WTC11 (cell line): ENCODE data around the gene SEMA5B. TPM values are rescaled to one million over a fixed set of nuclear protein-coding genes. Genes with fewer than 3 reads are reported as not detected.
A peak's percentile ranks its signal among the peaks of the same experiment; 100 is the strongest.

ENCODE experiments used
- ATAC-seq: fragments of 200-7000 bp; cut with Tn5 transposase; 2 replicates; pipeline ENCODE4 v1.10.0; 2021; ENCODE audit warnings: mild to moderate bottlenecking, moderate library complexity
- CTCF ChIA-PET: fragments of 300-600 bp; sonication (Branson Sonifier 250); formaldehyde crosslinking; loops from one replicate; lab custom pipeline; 2021; ENCODE audit warnings: antibody characterized with exemption; lab: Charles Lee
- POLR2A ChIA-PET: fragments of 350-600 bp; sonication (Branson Sonifier 250); formaldehyde crosslinking; loops from one replicate; lab custom pipeline; 2021; ENCODE audit warnings: antibody characterized with exemption; lab: Charles Lee
- DNase-seq: peaks from one replicate; pipeline ENCODE4 v3.0.0; 2021; ENCODE audit warnings: low spot score
- H3K27ac Mint-ChIP-seq: 2 replicates; pipeline ENCODE4 v1.8.0; 2021; ENCODE audit warnings: mixed read lengths
- H3K27me3 Mint-ChIP-seq: 2 replicates; pipeline ENCODE4 v1.8.0; 2021; ENCODE audit warnings: low read depth, mild to moderate bottlenecking, moderate library complexity, mixed read lengths
- H3K36me3 Mint-ChIP-seq: 2 replicates; pipeline ENCODE4 v1.8.0; 2021; ENCODE audit warnings: mixed read lengths
- H3K4me1 Mint-ChIP-seq: 2 replicates; pipeline ENCODE4 v1.8.0; 2022; ENCODE audit warnings: mixed read lengths
- H3K4me3 Mint-ChIP-seq: 2 replicates; pipeline ENCODE4 v1.8.0; 2021; ENCODE audit warnings: mild to moderate bottlenecking, moderate library complexity, mixed read lengths
- H3K9me3 Mint-ChIP-seq: 2 replicates; pipeline ENCODE4 v1.8.0; 2021; ENCODE audit warnings: mixed read lengths
- ATF2 ChIP-seq: sonication (generic); formaldehyde crosslinking; IDR thresholded peaks from 2 replicates; pipeline ENCODE4 v1.8.1; 2022; ENCODE audit warnings: low read depth, missing genetic modification reagents, borderline replicate concordance
- FOXJ3 ChIP-seq: sonication (generic); formaldehyde crosslinking; IDR thresholded peaks from 2 replicates; pipeline ENCODE4 v1.9.0; 2021; ENCODE audit warnings: missing genetic modification reagents, mild to moderate bottlenecking, borderline replicate concordance
- FOXP4 ChIP-seq: sonication (generic); formaldehyde crosslinking; IDR thresholded peaks from 2 replicates; pipeline ENCODE4 v1.8.0; 2022; ENCODE audit warnings: mild to moderate bottlenecking, missing genetic modification reagents
- GABPB1 ChIP-seq: sonication (generic); formaldehyde crosslinking; IDR thresholded peaks from 2 replicates; pipeline ENCODE4 v1.8.1; 2023; ENCODE audit warnings: mild to moderate bottlenecking, missing genetic modification reagents
- IRF2 ChIP-seq: sonication (generic); formaldehyde crosslinking; IDR thresholded peaks from 2 replicates; pipeline ENCODE4 v1.8.0; 2022; ENCODE audit warnings: low read depth, missing genetic modification reagents, borderline replicate concordance
- JUN ChIP-seq: sonication (generic); formaldehyde crosslinking; IDR thresholded peaks from 2 replicates; pipeline ENCODE4 v1.8.0; 2023; ENCODE audit warnings: mild to moderate bottlenecking, missing genetic modification reagents
- RORB ChIP-seq: fragments of 250-450 bp; sonication (Bioruptor Pico); IDR thresholded peaks from 2 replicates; pipeline ENCODE4 v1.9.0; 2021; ENCODE audit warnings: mild to moderate bottlenecking
- SOX15 ChIP-seq: fragments of 250-450 bp; sonication (Bioruptor Pico); IDR thresholded peaks from 2 replicates; pipeline ENCODE4 v1.9.0; 2021; ENCODE audit warnings: mild to moderate bottlenecking
- SP1 ChIP-seq: sonication (generic); formaldehyde crosslinking; conservative IDR thresholded peaks from 2 replicates; pipeline ENCODE4 v1.8.1; 2022; ENCODE audit warnings: missing genetic modification reagents
- TEAD1 ChIP-seq: sonication (generic); formaldehyde crosslinking; IDR thresholded peaks from 2 replicates; pipeline ENCODE4 v1.8.0; 2022; ENCODE audit warnings: mild to moderate bottlenecking, missing genetic modification reagents
- TEAD4 ChIP-seq: sonication (generic); formaldehyde crosslinking; IDR thresholded peaks from 2 replicates; pipeline ENCODE4 v1.8.0; 2022; ENCODE audit warnings: mild to moderate bottlenecking, missing genetic modification reagents
- ZNF121 ChIP-seq: sonication (generic); formaldehyde crosslinking; IDR thresholded peaks from 2 replicates; pipeline ENCODE4 v1.8.0; 2023; ENCODE audit warnings: missing genetic modification reagents
- ZNF138 ChIP-seq: sonication (generic); formaldehyde crosslinking; conservative IDR thresholded peaks from 2 replicates; pipeline ENCODE4 v1.8.1; 2022; ENCODE audit warnings: mild to moderate bottlenecking, moderate library complexity, missing genetic modification reagents
- ZNF219 ChIP-seq: sonication (generic); formaldehyde crosslinking; IDR thresholded peaks from 2 replicates; pipeline ENCODE4 v1.8.0; 2023; ENCODE audit warnings: missing genetic modification reagents, mild to moderate bottlenecking, borderline replicate concordance
- ZNF317 ChIP-seq: sonication (generic); formaldehyde crosslinking; IDR thresholded peaks from 2 replicates; pipeline ENCODE4 v1.8.1; 2023; ENCODE audit warnings: low read depth, mild to moderate bottlenecking, moderate library complexity, missing genetic modification reagents, borderline replicate concordance
- total RNA-seq: library from RNA; stranded (reverse); gene quantifications from 3 replicates; pipeline ENCODE4 v1.2.3, GENCODE V29; 2021
- TF ChIP-seq, protein P1 (sequence below): fragments of 250-450 bp; sonication (Bioruptor Pico); IDR thresholded peaks from 2 replicates; pipeline ENCODE4 v1.9.0; 2021; ENCODE audit warnings: mild to moderate bottlenecking, borderline replicate concordance
- TF ChIP-seq, protein P2 (sequence below): sonication (generic); formaldehyde crosslinking; IDR thresholded peaks from 2 replicates; pipeline ENCODE4 v1.8.0; 2022; ENCODE audit warnings: mild to moderate bottlenecking, missing genetic modification reagents
- TF ChIP-seq, protein P3 (sequence below): sonication (generic); formaldehyde crosslinking; IDR thresholded peaks from 2 replicates; pipeline ENCODE4 v1.8.1; 2023; ENCODE audit warnings: mild to moderate bottlenecking, missing genetic modification reagents, moderate library complexity
- TF ChIP-seq, protein P4 (sequence below): sonication (generic); formaldehyde crosslinking; conservative IDR thresholded peaks from 2 replicates; pipeline ENCODE4 v1.8.1; 2022; ENCODE audit warnings: mild to moderate bottlenecking, missing genetic modification reagents
- TF ChIP-seq, protein P5 (sequence below): sonication (generic); formaldehyde crosslinking; IDR thresholded peaks from 2 replicates; pipeline ENCODE4 v1.8.0; 2022; ENCODE audit warnings: missing genetic modification reagents

SEMA5B gene
- total RNA-seq, 1 experiment from 2014 or later = 20.7 TPM

GRCh38 chr3:123071146-123071545, 43.6 kb upstream of the SEMA5B start:
- Mint-ChIP-seq H3K4me3 (no peak overlapping the region), H3K9me3 (no peaks in the 10 kb centered on the region)
- TF ChIP-seq, protein P1, sequence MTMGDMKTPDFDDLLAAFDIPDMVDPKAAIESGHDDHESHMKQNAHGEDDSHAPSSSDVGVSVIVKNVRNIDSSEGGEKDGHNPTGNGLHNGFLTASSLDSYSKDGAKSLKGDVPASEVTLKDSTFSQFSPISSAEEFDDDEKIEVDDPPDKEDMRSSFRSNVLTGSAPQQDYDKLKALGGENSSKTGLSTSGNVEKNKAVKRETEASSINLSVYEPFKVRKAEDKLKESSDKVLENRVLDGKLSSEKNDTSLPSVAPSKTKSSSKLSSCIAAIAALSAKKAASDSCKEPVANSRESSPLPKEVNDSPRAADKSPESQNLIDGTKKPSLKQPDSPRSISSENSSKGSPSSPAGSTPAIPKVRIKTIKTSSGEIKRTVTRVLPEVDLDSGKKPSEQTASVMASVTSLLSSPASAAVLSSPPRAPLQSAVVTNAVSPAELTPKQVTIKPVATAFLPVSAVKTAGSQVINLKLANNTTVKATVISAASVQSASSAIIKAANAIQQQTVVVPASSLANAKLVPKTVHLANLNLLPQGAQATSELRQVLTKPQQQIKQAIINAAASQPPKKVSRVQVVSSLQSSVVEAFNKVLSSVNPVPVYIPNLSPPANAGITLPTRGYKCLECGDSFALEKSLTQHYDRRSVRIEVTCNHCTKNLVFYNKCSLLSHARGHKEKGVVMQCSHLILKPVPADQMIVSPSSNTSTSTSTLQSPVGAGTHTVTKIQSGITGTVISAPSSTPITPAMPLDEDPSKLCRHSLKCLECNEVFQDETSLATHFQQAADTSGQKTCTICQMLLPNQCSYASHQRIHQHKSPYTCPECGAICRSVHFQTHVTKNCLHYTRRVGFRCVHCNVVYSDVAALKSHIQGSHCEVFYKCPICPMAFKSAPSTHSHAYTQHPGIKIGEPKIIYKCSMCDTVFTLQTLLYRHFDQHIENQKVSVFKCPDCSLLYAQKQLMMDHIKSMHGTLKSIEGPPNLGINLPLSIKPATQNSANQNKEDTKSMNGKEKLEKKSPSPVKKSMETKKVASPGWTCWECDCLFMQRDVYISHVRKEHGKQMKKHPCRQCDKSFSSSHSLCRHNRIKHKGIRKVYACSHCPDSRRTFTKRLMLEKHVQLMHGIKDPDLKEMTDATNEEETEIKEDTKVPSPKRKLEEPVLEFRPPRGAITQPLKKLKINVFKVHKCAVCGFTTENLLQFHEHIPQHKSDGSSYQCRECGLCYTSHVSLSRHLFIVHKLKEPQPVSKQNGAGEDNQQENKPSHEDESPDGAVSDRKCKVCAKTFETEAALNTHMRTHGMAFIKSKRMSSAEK (CRISPR knock-in tag) = no peak
- no peak for TF ChIP-seq ZNF219
- TF ChIP-seq GABPB1 (CRISPR knock-in tag) = no peak
- TF ChIP-seq, protein P2, sequence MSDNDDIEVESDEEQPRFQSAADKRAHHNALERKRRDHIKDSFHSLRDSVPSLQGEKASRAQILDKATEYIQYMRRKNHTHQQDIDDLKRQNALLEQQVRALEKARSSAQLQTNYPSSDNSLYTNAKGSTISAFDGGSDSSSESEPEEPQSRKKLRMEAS = no peak
- TF ChIP-seq, all 79 proteins: peak for 0
- peaks cover 7% of the 10 kb centered on the region for H3K27me3 Mint-ChIP-seq
- H3K4me1 Mint-ChIP-seq = peaks cover 47% of the 10 kb centered on the region
- CTCF ChIA-PET = interaction anchor here (0.5 to 1.9 kb wide), 16 partner anchors 10 to 302 kb away, joined by 3 to 14 read pairs (median 4); partner anchors contain the start of gene SEMA5B
- ATAC-seq (peak; percentile 22), DNase-seq (peak; percentile 46)
- H3K27ac Mint-ChIP-seq = 0 out of 2 replicates have a peak overlapping the region, but pooled peaks have one; percentile 20
- POLR2A ChIA-PET = no interaction called here
- H3K36me3 Mint-ChIP-seq = no peaks in the 10 kb centered on the region

DNA sequence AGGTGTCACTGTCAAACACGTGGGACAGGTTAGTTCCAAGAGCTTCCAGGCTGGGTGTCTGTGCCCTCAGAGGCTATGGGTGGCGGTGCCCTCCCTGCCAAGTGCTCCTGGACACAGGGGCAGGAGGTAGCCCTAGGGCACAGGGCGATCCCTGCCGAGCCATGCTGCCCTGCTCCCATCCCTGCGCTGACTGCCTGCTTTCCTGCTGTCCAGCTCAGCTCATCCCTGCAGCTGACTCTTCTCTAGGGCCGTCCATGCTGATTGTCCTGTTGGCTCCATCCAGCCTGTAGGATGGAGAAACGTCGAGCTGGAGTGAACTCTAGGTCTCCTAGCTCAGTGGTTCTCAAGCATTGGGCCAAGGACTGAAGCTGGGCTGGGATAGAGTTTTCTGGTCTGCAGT, 42.9 kb upstream of the SEMA5B start:
- Mint-ChIP-seq H3K36me3 (no peaks in the 10 kb centered on the region), H3K4me3 (no peak overlapping the region), H3K9me3 (no peaks in the 10 kb centered on the region), H3K27ac (no peak overlapping the region), H3K27me3 (peaks cover 14% of the 10 kb centered on the region), H3K4me1 (peaks cover 47% of the 10 kb centered on the region)
- DNase-seq (no peak), ATAC-seq (no peak)
- ChIA-PET POLR2A (no interaction called here), CTCF (interaction anchor here (0.6 to 1.9 kb wide), 11 partner anchors 9 to 303 kb away, joined by 3 to 14 read pairs (median 4); partner anchors contain the start of gene SEMA5B)
- TF ChIP-seq ZNF138 = no peak
- no peak for TF ChIP-seq ZNF121 (CRISPR knock-in tag)
- no peak for TF ChIP-seq SP1 (CRISPR knock-in tag)
- TF ChIP-seq, protein P3, sequence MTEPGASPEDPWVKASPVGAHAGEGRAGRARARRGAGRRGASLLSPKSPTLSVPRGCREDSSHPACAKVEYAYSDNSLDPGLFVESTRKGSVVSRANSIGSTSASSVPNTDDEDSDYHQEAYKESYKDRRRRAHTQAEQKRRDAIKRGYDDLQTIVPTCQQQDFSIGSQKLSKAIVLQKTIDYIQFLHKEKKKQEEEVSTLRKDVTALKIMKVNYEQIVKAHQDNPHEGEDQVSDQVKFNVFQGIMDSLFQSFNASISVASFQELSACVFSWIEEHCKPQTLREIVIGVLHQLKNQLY (CRISPR knock-in tag) = no peak
- TF ChIP-seq RORB (CRISPR knock-in tag) = no peak
- TF ChIP-seq, protein P4, sequence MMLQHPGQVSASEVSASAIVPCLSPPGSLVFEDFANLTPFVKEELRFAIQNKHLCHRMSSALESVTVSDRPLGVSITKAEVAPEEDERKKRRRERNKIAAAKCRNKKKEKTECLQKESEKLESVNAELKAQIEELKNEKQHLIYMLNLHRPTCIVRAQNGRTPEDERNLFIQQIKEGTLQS = no peak
- no peak for TF ChIP-seq JUN (CRISPR knock-in tag)
- TF ChIP-seq, protein P2 = no peak
- TF ChIP-seq TEAD1 (CRISPR knock-in tag) = no peak
- no peak for TF ChIP-seq ATF2 (CRISPR knock-in tag)
- TF ChIP-seq TEAD4 = no peak
- TF ChIP-seq SOX15 (CRISPR knock-in tag) = no peak
- no peak for TF ChIP-seq FOXP4
- TF ChIP-seq ZNF317 = no peak
- no peak for TF ChIP-seq IRF2 (CRISPR knock-in tag)
- TF ChIP-seq, protein P5, sequence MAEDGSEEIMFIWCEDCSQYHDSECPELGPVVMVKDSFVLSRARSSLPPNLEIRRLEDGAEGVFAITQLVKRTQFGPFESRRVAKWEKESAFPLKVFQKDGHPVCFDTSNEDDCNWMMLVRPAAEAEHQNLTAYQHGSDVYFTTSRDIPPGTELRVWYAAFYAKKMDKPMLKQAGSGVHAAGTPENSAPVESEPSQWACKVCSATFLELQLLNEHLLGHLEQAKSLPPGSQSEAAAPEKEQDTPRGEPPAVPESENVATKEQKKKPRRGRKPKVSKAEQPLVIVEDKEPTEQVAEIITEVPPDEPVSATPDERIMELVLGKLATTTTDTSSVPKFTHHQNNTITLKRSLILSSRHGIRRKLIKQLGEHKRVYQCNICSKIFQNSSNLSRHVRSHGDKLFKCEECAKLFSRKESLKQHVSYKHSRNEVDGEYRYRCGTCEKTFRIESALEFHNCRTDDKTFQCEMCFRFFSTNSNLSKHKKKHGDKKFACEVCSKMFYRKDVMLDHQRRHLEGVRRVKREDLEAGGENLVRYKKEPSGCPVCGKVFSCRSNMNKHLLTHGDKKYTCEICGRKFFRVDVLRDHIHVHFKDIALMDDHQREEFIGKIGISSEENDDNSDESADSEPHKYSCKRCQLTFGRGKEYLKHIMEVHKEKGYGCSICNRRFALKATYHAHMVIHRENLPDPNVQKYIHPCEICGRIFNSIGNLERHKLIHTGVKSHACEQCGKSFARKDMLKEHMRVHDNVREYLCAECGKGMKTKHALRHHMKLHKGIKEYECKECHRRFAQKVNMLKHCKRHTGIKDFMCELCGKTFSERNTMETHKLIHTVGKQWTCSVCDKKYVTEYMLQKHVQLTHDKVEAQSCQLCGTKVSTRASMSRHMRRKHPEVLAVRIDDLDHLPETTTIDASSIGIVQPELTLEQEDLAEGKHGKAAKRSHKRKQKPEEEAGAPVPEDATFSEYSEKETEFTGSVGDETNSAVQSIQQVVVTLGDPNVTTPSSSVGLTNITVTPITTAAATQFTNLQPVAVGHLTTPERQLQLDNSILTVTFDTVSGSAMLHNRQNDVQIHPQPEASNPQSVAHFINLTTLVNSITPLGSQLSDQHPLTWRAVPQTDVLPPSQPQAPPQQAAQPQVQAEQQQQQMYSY = no peak
- no peak for TF ChIP-seq FOXJ3 (CRISPR knock-in tag)
